Aorta (tissue), 5 donors: ENCODE data around the gene ATP13A2. TPM values are rescaled to one million over a fixed set of nuclear protein-coding genes. Genes with fewer than 3 reads are reported as not detected.

ENCODE experiments used
- ATAC-seq: fragments of 200-7000 bp; cut with Tn5 transposase; one replicate; pipeline ENCODE4 v1.9.1; 2022; ENCODE audit warnings: moderate library complexity; ENCODE audit not compliant: low FRiP score
- DNase-seq, 2 donors: peaks; one replicate each; pipeline ENCODE4 v3.0.0-alpha.2; 2020
- H3K27ac ChIP-seq, 2 donors: one replicate each; pipeline ENCODE4 v1.5.1; 2013; ENCODE audit warnings: low read length in 2 of 2, mild to moderate bottlenecking in 2 of 2, moderate library complexity in 2 of 2, control low read depth in 1 of 2, inconsistent platforms in 1 of 2, low read depth in 1 of 2
- H3K27me3 ChIP-seq, 2 donors: one replicate each; pipeline ENCODE4 v1.6.1; 2013; ENCODE audit warnings: control low read depth in 1 of 2, low read length in 1 of 2, mild to moderate bottlenecking in 1 of 2, moderate library complexity in 1 of 2; ENCODE audit not compliant: insufficient read depth in 2 of 2, control insufficient read depth in 1 of 2
- H3K36me3 ChIP-seq, 2 donors: one replicate each; pipeline ENCODE4 v1.6.1; 2013; ENCODE audit warnings: control low read depth in 1 of 2, low read length in 1 of 2, mild to moderate bottlenecking in 1 of 2; ENCODE audit not compliant: insufficient read depth in 2 of 2, control insufficient read depth in 1 of 2
- H3K4me1 ChIP-seq, 2 donors: one replicate each; pipeline ENCODE4 v1.6.1; 2013; ENCODE audit warnings: low read length in 2 of 2, control low read depth in 1 of 2, mild to moderate bottlenecking in 1 of 2, moderate library complexity in 1 of 2; ENCODE audit not compliant: insufficient read depth in 2 of 2, control insufficient read depth in 1 of 2
- H3K4me3 ChIP-seq, 2 donors: one replicate each; pipeline ENCODE4 v1.5.1; 2013; ENCODE audit warnings: low read length in 2 of 2, control low read depth in 1 of 2, mild to moderate bottlenecking in 1 of 2
- H3K9me3 ChIP-seq: one replicate; pipeline ENCODE4 v1.6.1; 2013; ENCODE audit warnings: mild to moderate bottlenecking, low read length; ENCODE audit not compliant: control insufficient read depth
- WGBS, 2 donors: extraction: QIAGEN DNeasy Blood & Tissue Kit; methylation state at CpG; one replicate each; pipeline ENCODE4 v1.1.7; 2013; 5-methylcytosine and 5-hydroxymethylcytosine counted together
- intact Hi-C, 2 donors: fragments of 100-400 bp; cut with DNase I; formaldehyde crosslinking; loops; one replicate each; pipeline versions ENCODE4 v1.14.2 to v1.15.0; 2022
- polyA plus RNA-seq, 2 donors: library from polyadenylated mRNA; stranded (reverse); fragments of 200-250 nt; gene quantifications; one replicate each; pipeline ENCODE4 v1.2.3, GENCODE V29; 2013
- total RNA-seq, 2 donors: library from RNA; stranded (reverse); fragmentation: NEBNext Ultra II Directional; extraction: Animal tissue kit (Norgen Biotek cat#: 25700); gene quantifications; one replicate each; pipeline ENCODE4 v1.2.1, GENCODE V29; 2021
- donor health status: healthy with polysubstance abuse.
- donor health status: Bipolar disorder and iron deficiency.
- donor health status: DM: no; HTN: no; CAD: no.
- donor health status: DM: no; HTN: no; CAD: no.
- donor health status: DM: yes; HTN: yes; CAD: no.

ATP13A2 gene
- total and polyA plus RNA-seq, 4 donors, result 9.4 to 36.7 (median 27.9) TPM

DNA sequence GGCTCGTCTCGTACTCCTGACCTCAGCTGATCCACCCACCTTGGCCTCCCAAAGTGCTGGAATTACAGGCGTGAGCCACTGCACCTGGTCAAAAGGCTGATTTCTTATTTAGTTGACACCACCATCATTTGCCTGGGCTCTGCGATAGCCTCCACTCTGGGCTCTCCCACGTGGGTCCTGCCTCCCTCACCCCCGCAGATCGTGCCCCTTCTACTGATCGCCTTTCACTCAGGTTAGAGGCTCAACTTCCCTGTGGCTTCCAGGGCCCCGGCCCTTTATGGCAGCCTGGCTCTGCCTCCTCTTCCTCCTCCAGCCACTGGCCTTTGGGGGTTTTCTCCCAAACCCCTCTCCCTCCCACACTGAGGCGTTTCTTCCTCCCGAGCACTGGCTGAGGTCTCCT is 28.8 kb downstream of the ATP13A2 start:
- no peaks in the 10 kb centered on the region for H3K36me3 ChIP-seq
- H3K9me3 ChIP-seq, result no peaks in the 10 kb centered on the region
- intact Hi-C loops, result no loop called here
- no peak for DNase-seq
- H3K4me3 ChIP-seq, result no peak overlapping the region
- WGBS, 2 donors, result 87% methylated on average over 11 of the region's 11 CpGs
- ATAC-seq, result no peak
- no peak overlapping the region for H3K27ac ChIP-seq
- no peaks in the 10 kb centered on the region for H3K4me1 ChIP-seq
- H3K27me3 ChIP-seq, result no peaks in the 10 kb centered on the region

DNA sequence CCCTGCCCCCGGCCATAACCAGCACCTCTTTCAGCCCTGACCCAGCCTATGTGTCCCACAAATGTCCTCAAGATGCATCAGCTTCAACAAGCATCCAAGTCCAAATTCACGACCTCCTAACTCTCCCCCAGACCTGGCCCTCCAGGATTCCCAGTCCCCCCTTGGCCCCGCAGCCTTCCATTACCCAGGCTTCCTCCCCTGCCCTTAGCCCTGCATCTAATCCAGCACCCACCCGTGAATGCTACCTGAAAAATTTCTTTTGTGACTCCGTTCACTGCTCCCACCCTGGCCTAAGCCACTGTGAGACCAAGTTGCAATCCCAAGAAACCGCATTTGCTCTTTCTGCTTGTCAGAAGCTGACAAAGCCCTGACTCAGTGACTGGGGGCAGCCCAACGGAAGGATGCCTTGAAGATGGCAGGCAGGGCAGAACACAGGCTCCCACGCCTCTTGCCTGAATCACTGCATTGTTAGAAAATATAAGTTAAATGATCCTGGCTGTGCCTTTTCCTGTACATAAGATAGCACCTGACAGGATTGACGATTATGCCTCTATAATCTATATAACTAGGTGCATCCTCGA is 30.4 kb downstream of the ATP13A2 start:
- no peak overlapping the region for H3K27ac ChIP-seq
- no peaks in the 10 kb centered on the region for H3K9me3 ChIP-seq
- no peaks in the 10 kb centered on the region for H3K36me3 ChIP-seq
- DNase-seq, result no peak
- WGBS, 2 donors, result 81 to 86% methylated on average over 10 of the region's 10 CpGs
- H3K4me3 ChIP-seq, result no peak overlapping the region
- no peak for ATAC-seq
- intact Hi-C loops, result loop anchor here in 1 of 2 donors (2.0 kb wide), 1 partner anchor 15 kb away; no protein-coding TSS in a partner anchor
- no peaks in the 10 kb centered on the region for H3K27me3 ChIP-seq
- H3K4me1 ChIP-seq, result no peaks in the 10 kb centered on the region

- intact Hi-C loops, result loop anchor here in 1 of 2 donors (2.0 kb wide), 1 partner anchor 14 kb away; no protein-coding TSS in a partner anchor
- Histone ChIP-seq H3K27ac (peak within 1 kb of the TSS in 1 of 2 donors; percentile 59), H3K4me1 (no peaks in the 10 kb centered on the region), H3K36me3 (no peaks in the 10 kb centered on the region), H3K4me3 (peak within 1 kb of the TSS; percentile 48 to 73), H3K27me3 (no peaks in the 10 kb centered on the region), H3K9me3 (no peaks in the 10 kb centered on the region)
- WGBS, 2 donors, result 4% methylated on average over 46 to 53 of the region's 53 CpGs
- no peak for DNase-seq
- ATAC-seq, result peak; percentile 38
Measured at GRCh38 chr1:16980473-16981268, 31.1 kb downstream of the ATP13A2 start, which contains the start of gene MFAP2. Gene MFAP2, minus strand, starts transcription at chr1:16980620. Its CDS starts 2,347 bp downstream, at chr1:16978273.

DNA sequence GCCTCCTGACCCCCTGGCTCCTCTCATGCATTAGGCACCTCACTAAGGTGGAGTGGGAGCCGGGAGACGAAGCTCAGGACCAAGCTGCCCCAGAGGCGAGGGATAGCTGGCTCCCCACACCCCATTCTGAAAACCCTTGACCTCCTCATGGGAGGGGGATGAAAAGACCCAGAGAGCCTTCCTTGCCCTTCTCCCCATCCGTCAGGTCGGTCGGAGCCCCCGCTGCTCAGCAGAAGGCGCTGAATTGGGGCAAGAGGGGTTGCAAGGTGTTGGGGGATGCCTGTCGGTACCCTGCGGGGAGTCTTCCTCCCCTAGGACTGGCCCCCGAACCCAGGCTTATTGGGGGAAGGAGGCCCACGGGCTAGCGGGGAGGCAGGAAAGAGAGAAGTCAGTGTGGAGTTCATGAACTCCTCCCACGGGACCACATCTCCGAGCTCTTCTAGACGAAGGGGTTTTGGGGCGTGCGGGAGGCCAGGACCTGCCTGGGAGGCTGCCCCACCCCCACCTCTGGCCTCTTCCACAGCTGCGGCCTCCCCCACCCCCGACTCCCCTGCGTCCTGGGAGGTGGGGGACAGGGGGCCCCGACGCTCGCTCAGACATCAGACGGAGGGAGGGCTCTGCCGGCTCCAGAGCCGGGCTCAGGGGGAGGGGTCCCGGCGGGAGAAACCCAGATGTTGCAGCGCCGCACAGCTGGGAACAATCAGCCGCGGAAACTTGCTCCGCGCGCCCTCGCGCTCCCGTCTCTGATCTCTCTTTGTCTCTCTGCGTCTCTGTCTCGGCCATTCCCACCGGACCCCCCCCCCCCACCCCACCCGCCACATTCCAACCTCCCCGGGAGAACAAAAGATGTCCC is 32.0 kb downstream of the ATP13A2 start:
- Histone ChIP-seq H3K27me3 (no peaks in the 10 kb centered on the region), H3K9me3 (no peaks in the 10 kb centered on the region), H3K27ac (peak overlapping the region in 1 of 2 donors; percentile 59), H3K4me1 (no peaks in the 10 kb centered on the region), H3K4me3 (peak overlapping the region; percentile 48 to 73), H3K36me3 (no peaks in the 10 kb centered on the region)
- WGBS, 2 donors, result 3 to 4% methylated on average over 33 to 44 of the region's 44 CpGs
- no peak for DNase-seq
- ATAC-seq, result peak; percentile 3
- intact Hi-C loops, result loop anchor here in 1 of 2 donors (2.0 kb wide), 1 partner anchor 13 kb away; no protein-coding TSS in a partner anchor

DNA sequence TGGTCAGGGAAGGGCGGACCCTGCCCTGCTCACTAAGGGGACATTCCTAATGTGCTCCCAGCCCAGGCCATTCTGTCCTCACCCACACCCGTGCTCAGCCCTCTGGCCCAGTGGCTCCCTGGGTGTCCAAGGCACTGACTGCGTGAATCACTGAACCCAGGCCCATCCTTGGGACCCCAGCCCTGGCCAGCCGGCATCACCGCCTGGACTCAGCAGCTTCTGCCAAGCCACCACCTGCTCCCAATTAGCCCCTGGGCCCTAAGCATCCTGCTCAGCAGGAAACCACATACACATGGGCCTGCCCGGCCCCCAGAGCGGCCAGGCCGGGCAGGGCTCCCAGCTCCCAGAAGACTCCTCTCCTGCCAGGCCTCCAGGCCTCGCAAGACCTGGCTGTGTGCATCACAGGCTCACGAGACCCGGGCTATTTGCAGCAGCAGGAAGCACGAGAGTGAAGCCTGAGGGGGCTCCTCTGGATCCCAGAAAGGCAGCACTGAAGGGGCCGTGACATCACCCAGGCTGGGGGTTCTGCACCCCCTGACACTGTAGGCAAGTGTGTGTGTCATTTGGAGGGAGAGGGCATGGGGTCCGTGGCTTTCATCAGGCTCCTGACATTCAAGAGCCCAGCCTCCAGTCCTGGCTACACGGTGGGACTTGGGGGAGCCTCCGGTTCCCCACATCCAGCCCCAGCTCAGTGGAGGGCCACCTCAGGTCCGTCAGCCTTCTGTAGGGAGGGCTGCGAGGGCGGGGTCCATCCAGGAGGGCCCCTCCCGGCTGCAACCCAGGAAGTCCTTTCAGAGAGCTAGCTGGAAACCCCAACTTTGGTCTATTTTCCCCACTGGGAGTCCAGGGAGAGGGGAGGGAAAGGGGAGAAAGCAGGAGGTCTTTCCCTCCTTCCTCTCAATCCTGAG is 32.9 kb downstream of the ATP13A2 start:
- H3K27me3 ChIP-seq, result no peaks in the 10 kb centered on the region
- DNase-seq (peak; percentile 83 to 86), ATAC-seq (peak; percentile 73)
- peak overlapping the region in 1 of 2 donors; percentile 48 for H3K4me3 ChIP-seq
- WGBS, 2 donors, result 8 to 12% methylated on average over 20 of the region's 20 CpGs
- intact Hi-C loops, result no loop called here
- H3K36me3 ChIP-seq, result no peaks in the 10 kb centered on the region
- peak overlapping the region in 1 of 2 donors; percentile 59 for H3K27ac ChIP-seq
- no peaks in the 10 kb centered on the region for H3K4me1 ChIP-seq
- H3K9me3 ChIP-seq, result no peaks in the 10 kb centered on the region

DNA sequence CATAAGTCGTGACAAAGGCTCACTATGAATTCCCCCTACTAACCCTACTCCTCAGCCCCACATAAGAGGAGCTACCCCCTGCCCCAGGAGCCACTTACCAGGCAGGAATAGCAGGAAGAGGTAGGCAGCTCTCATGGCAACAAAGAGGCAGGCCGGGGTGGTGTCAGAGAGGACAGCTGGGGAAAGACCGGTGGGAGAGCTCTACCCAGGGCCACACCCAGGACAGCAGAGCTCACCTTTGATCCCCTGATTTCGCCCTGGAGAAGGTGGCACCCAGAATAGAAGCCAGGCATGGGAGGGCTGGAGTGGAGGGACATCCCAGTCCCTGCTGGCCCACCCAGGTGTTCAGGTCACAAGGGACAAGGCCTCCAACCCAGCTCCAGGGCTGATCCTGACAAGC is 33.6 kb downstream of the ATP13A2 start:
- WGBS, 2 donors, result 71 to 72% methylated on average over 4 of the region's 4 CpGs
- H3K27ac ChIP-seq, result peak overlapping the region in 1 of 2 donors; percentile 34
- no peaks in the 10 kb centered on the region for H3K4me1 ChIP-seq
- H3K36me3 ChIP-seq, result no peaks in the 10 kb centered on the region
- ATAC-seq (no peak), DNase-seq (no peak)
- H3K4me3 ChIP-seq, result no peak overlapping the region
- H3K9me3 ChIP-seq, result no peaks in the 10 kb centered on the region
- intact Hi-C loops, result no loop called here
- H3K27me3 ChIP-seq, result no peaks in the 10 kb centered on the region

- DNase-seq (no peak), ATAC-seq (no peak)
- Histone ChIP-seq H3K36me3 (no peaks in the 10 kb centered on the region), H3K4me1 (no peaks in the 10 kb centered on the region), H3K27ac (no peak overlapping the region), H3K4me3 (no peak overlapping the region), H3K9me3 (no peaks in the 10 kb centered on the region), H3K27me3 (no peaks in the 10 kb centered on the region)
- intact Hi-C loops, result no loop called here
- 78% methylated on average over 5 of the region's 5 CpGs for WGBS, 2 donors
Measured at GRCh38 chr1:16977377-16977776, 34.4 kb downstream of the ATP13A2 start.

GRCh38 chr1:16976966-16977365 is 34.8 kb downstream of the ATP13A2 start:
- H3K4me1 ChIP-seq, result no peaks in the 10 kb centered on the region
- intact Hi-C loops, result no loop called here
- peak in 1 of 2 donors; percentile 54 for DNase-seq
- no peak overlapping the region for H3K4me3 ChIP-seq
- no peaks in the 10 kb centered on the region for H3K36me3 ChIP-seq
- ATAC-seq, result no peak
- no peaks in the 10 kb centered on the region for H3K9me3 ChIP-seq
- H3K27me3 ChIP-seq, result no peaks in the 10 kb centered on the region
- 72 to 75% methylated on average over 15 to 16 of the region's 16 CpGs for WGBS, 2 donors
- H3K27ac ChIP-seq, result no peak overlapping the region
